SU-DHL-6 (cell line): ENCODE measurements around the gene SLC22A5.
A peak's percentile ranks its signal among the peaks of the same experiment; 100 is the strongest.

ENCODE experiments used
- H2AFZ ChIP-seq: fragments of 200-600 bp; sonication (generic); 2 replicates; pipeline ENCODE4 v1.6.1; 2014; ENCODE audit warnings: low read depth, mild to moderate bottlenecking, moderate library complexity, mixed read lengths, antibody characterized with exemption, low read length; ENCODE audit not compliant: severe bottlenecking
- H3F3A ChIP-seq: fragments of 200-600 bp; shearing (Covaris generic); 2 replicates; pipeline ENCODE4 v1.6.0; 2016; ENCODE audit warnings: antibody characterized with exemption, mild to moderate bottlenecking; ENCODE audit not compliant: insufficient read depth
- H3K27ac ChIP-seq: fragments of 200-600 bp; sonication (generic); 2 replicates; pipeline ENCODE4 v1.5.1; 2016; ENCODE audit warnings: low read depth, mild to moderate bottlenecking, low read length, moderate library complexity, mixed read lengths
- H3K27me3 ChIP-seq: fragments of 200-600 bp; sonication (generic), shearing (Covaris generic); 2 replicates; pipeline ENCODE4 v1.6.0; 2014; ENCODE audit warnings: mild to moderate bottlenecking, low read length
- H3K36me3 ChIP-seq: fragments of 200-600 bp; sonication (generic); 2 replicates; pipeline ENCODE4 v1.6.1; 2014; ENCODE audit warnings: mild to moderate bottlenecking, low read length, mixed read lengths
- H3K4me2 ChIP-seq: fragments of 300-600, 200-600 bp; shearing (Covaris generic), sonication (generic); 2 replicates; pipeline ENCODE4 v1.6.0; 2014; ENCODE audit warnings: low read length, low read depth, mild to moderate bottlenecking; ENCODE audit not compliant: poor library complexity, severe bottlenecking
- H3K4me3 ChIP-seq: fragments of 200-600 bp; sonication (generic); 2 replicates; pipeline ENCODE4 v1.5.1; 2014; ENCODE audit warnings: antibody characterized with exemption, low read length, mild to moderate bottlenecking, mixed read lengths; ENCODE audit not compliant: insufficient read depth, poor library complexity, severe bottlenecking
- H3K79me2 ChIP-seq: fragments of 200-600 bp; sonication (generic); 2 replicates; pipeline ENCODE4 v1.6.1; 2014; ENCODE audit warnings: mild to moderate bottlenecking, low read length, moderate library complexity; ENCODE audit not compliant: insufficient read depth
- H3K9ac ChIP-seq: fragments of 200-600 bp; sonication (generic); 2 replicates; pipeline ENCODE4 v1.7.0; 2014; ENCODE audit warnings: mild to moderate bottlenecking, low read length
- H3K9me2 ChIP-seq: fragments of 200-600 bp; sonication (generic); replicated peaks from 2 replicates; pipeline ENCODE4 v1.6.1; 2014; ENCODE audit warnings: low read length; ENCODE audit not compliant: insufficient read depth
- H3K9me3 ChIP-seq: fragments of 200-600 bp; sonication (generic); 2 replicates; pipeline ENCODE4 v1.6.1; 2014; ENCODE audit warnings: low read length, mixed read lengths; ENCODE audit not compliant: insufficient read depth
- H4K20me1 ChIP-seq: fragments of 200-600 bp; sonication (generic); 2 replicates; pipeline ENCODE4 v1.6.1; 2014; ENCODE audit warnings: low read depth, mild to moderate bottlenecking, antibody characterized with exemption, low read length, moderate library complexity, mixed read lengths
- CTCF ChIP-seq: fragments of 200-600 bp; sonication (generic); IDR thresholded peaks from one replicate; pipeline ENCODE4 v1.5.1; 2017; ENCODE audit warnings: antibody characterized with exemption, mild to moderate bottlenecking, low read length, moderate library complexity; ENCODE audit not compliant: insufficient read depth, poor library complexity, severe bottlenecking
- EZH2phosphoT487 ChIP-seq: fragments of 200-600 bp; sonication (generic), shearing (Covaris generic); conservative IDR thresholded peaks from 2 replicates; pipeline ENCODE4 v1.6.1; 2018; ENCODE audit warnings: mild to moderate bottlenecking, antibody characterized with exemption, low read length, moderate library complexity, mixed read lengths

Gene SLC22A5

GRCh38 chr5:132383984-132384383, 14.5 kb downstream of the SLC22A5 start:
- no peak overlapping the region for H3K9ac ChIP-seq
- H3F3A ChIP-seq: no peaks in the 10 kb centered on the region
- H3K27me3 ChIP-seq: no peaks in the 10 kb centered on the region
- H3K36me3 ChIP-seq: no peaks in the 10 kb centered on the region
- H3K9me3 ChIP-seq: no peaks in the 10 kb centered on the region
- no peaks in the 10 kb centered on the region for H3K79me2 ChIP-seq
- H3K4me2 ChIP-seq: no peak overlapping the region
- H3K4me3 ChIP-seq: no peak overlapping the region
- no peaks in the 10 kb centered on the region for H3K9me2 ChIP-seq
- H3K27ac ChIP-seq: no peak overlapping the region
- no peaks in the 10 kb centered on the region for H4K20me1 ChIP-seq
- no peak for TF ChIP-seq EZH2phosphoT487
- TF ChIP-seq CTCF: no peak
- H2AFZ ChIP-seq: no peak overlapping the region

GRCh38 chr5:132384506-132385050, 15.1 kb downstream of the SLC22A5 start:
- Histone ChIP-seq H3K36me3 (no peaks in the 10 kb centered on the region), H3K9ac (no peak overlapping the region), H3K79me2 (no peaks in the 10 kb centered on the region), H3K27me3 (no peaks in the 10 kb centered on the region), H3K27ac (no peak overlapping the region), H3K4me2 (no peak overlapping the region), H3K9me3 (no peaks in the 10 kb centered on the region), H3K4me3 (no peak overlapping the region), H4K20me1 (no peaks in the 10 kb centered on the region), H3K9me2 (no peaks in the 10 kb centered on the region), H3F3A (no peaks in the 10 kb centered on the region), H2AFZ (no peak overlapping the region)
- TF ChIP-seq CTCF: no peak

GRCh38 chr5:132385326-132386105, 16.0 kb downstream of the SLC22A5 start:
- Histone ChIP-seq H3K4me3 (no peak overlapping the region), H3K9me3 (no peaks in the 10 kb centered on the region), H3K4me2 (no peak overlapping the region), H3K27ac (no peak overlapping the region), H4K20me1 (no peaks in the 10 kb centered on the region), H3F3A (no peaks in the 10 kb centered on the region), H3K36me3 (no peaks in the 10 kb centered on the region), H3K79me2 (no peaks in the 10 kb centered on the region), H3K9ac (no peak overlapping the region), H3K27me3 (no peaks in the 10 kb centered on the region), H2AFZ (peak overlapping the region; percentile 77), H3K9me2 (no peaks in the 10 kb centered on the region)
- TF ChIP-seq EZH2phosphoT487 (no peak), CTCF (peak; percentile 43)
